GM12878 (cell line): ENCODE measurements around the gene KRTAP10-3. TPM values are rescaled to one million over a fixed set of nuclear protein-coding genes. Genes with fewer than 3 reads are reported as not detected.
A peak's percentile ranks its signal among the peaks of the same experiment; 100 is the strongest.

Experiments used
- ATAC-seq: fragments of 200-7000 bp; cut with Tn5 transposase; 3 replicates; pipeline ENCODE4 v1.9.1; 2020; ENCODE audit warnings: mild to moderate bottlenecking, moderate library complexity
- BruUV-seq: library from RNA; stranded (reverse); fragments of 400-500 nt; replicated peaks from 2 replicates; lab custom pipeline; 2021; lab: Mats Ljungman, UMichigan
- CTCF ChIA-PET: fragments of 300-600 bp; sonication (Branson Sonifier 250); formaldehyde crosslinking; extraction: SDS; loops from one replicate; lab custom pipeline; 2021; ENCODE audit warnings: inconsistent platforms; lab: Yijun Ruan, JAX
- POLR2A ChIA-PET: fragments of 350-600 bp; formaldehyde crosslinking; extraction: SDS; loops from one replicate; lab custom pipeline; 2021; ENCODE audit warnings: inconsistent platforms; lab: Charles Lee
- RAD21 ChIA-PET: fragments of 300-600 bp; sonication (Branson Sonifier 250); formaldehyde crosslinking; loops from one replicate; lab custom pipeline; 2023; ENCODE audit warnings: antibody characterized with exemption; ENCODE audit not compliant: unreplicated experiment; lab: Charles Lee
- SMC1A ChIA-PET: fragments of 300-600 bp; sonication (Branson Sonifier 250); formaldehyde crosslinking; loops from one replicate; lab custom pipeline; 2023; ENCODE audit not compliant: unreplicated experiment, uncharacterized antibody; lab: Charles Lee
- DNase-seq: peaks from one replicate; pipeline ENCODE4 v3.0.0-alpha.2; 2011; ENCODE audit warnings: low read depth, low spot score
- FAIRE-seq: peaks from 3 replicates; lab custom pipeline; 2011; peaks lifted over from hg19 to GRCh38; lab: Jason Lieb, UNC
- H2AFZ ChIP-seq: 2 replicates; pipeline ENCODE4 v1.6.0; 2011; ENCODE audit warnings: low read depth, low read length, control low read depth; ENCODE audit not compliant: control insufficient read depth
- H3K27ac ChIP-seq: 2 replicates; pipeline ENCODE4 v1.5.1; 2011; ENCODE audit warnings: control low read depth; ENCODE audit not compliant: control insufficient read depth, insufficient read depth
- H3K27me3 ChIP-seq, 2 experiments: replicated peaks in 1 of 2; 2 replicates each; pipeline versions ENCODE4 v1.6.0 to v1.6.1; 2011; ENCODE audit warnings: low read length in 1 of 2; ENCODE audit not compliant: control insufficient read depth in 2 of 2, insufficient read depth in 2 of 2
- H3K36me3 ChIP-seq, 2 experiments: 2 replicates each; pipeline ENCODE4 v1.5.1; 2011; ENCODE audit warnings: low read length in 1 of 2; ENCODE audit not compliant: control insufficient read depth in 2 of 2, insufficient read depth in 2 of 2
- H3K4me1 ChIP-seq: 2 replicates; pipeline ENCODE4 v1.6.1; 2011; ENCODE audit warnings: mild to moderate bottlenecking, low read length, moderate library complexity, mixed read lengths; ENCODE audit not compliant: control insufficient read depth, insufficient read depth
- H3K4me2 ChIP-seq: 2 replicates; pipeline ENCODE4 v1.6.0; 2011; ENCODE audit warnings: control low read depth; ENCODE audit not compliant: control insufficient read depth, insufficient read depth
- H3K4me3 ChIP-seq: fragments of 200-600 bp; sonication (generic); 2 replicates; pipeline ENCODE4 v1.5.1; 2016
- H3K79me2 ChIP-seq: 2 replicates; pipeline ENCODE4 v1.6.0; 2011; ENCODE audit warnings: low read length; ENCODE audit not compliant: control insufficient read depth, insufficient read depth
- H3K9ac ChIP-seq: 2 replicates; pipeline ENCODE4 v1.8.0; 2011; ENCODE audit warnings: low read length, control low read depth, mixed read lengths; ENCODE audit not compliant: control insufficient read depth, insufficient read depth
- H3K9me3 ChIP-seq: replicated peaks from 3 replicates; pipeline ENCODE4 v1.5.1; 2011; ENCODE audit warnings: mild to moderate bottlenecking, low read length; ENCODE audit not compliant: control insufficient read depth, insufficient read depth
- H4K20me1 ChIP-seq: 2 replicates; pipeline ENCODE4 v1.6.0; 2011; ENCODE audit not compliant: control insufficient read depth, insufficient read depth
- ATF3 ChIP-seq: IDR thresholded peaks from 2 replicates; pipeline ENCODE4 v1.6.1; 2011; ENCODE audit warnings: low read depth, mild to moderate bottlenecking, low read length, moderate library complexity, borderline replicate concordance; ENCODE audit errors: extremely low read depth
- BCL11A ChIP-seq: IDR thresholded peaks from 2 replicates; pipeline ENCODE4 v1.6.1; 2011; ENCODE audit warnings: low read depth, low read length
- BHLHE40 ChIP-seq, 2 experiments: fragments of 450-650 bp in 1 of 2; IDR thresholded peaks; 2 replicates each; pipeline ENCODE4 v1.6.1; 2011 to 2017; ENCODE audit warnings: low read depth in 2 of 2, borderline replicate concordance in 1 of 2, improper control_type of control experiment in 1 of 2, low read length in 1 of 2, mild to moderate bottlenecking in 1 of 2
- FOXK2 ChIP-seq: fragments of 450-650 bp; IDR thresholded peaks from 2 replicates; pipeline ENCODE4 v1.6.1; 2017; ENCODE audit warnings: mild to moderate bottlenecking, moderate library complexity
- IRF3 ChIP-seq: fragments of 450-650 bp; IDR thresholded peaks from 2 replicates; pipeline ENCODE4 v1.6.1; 2014; ENCODE audit warnings: mild to moderate bottlenecking
- NFYA ChIP-seq: IDR thresholded peaks from 2 replicates; pipeline ENCODE4 v1.6.1; 2011; ENCODE audit warnings: low read depth, mild to moderate bottlenecking, low read length, improper control_type of control experiment, borderline replicate concordance
- POLR2AphosphoS2 ChIP-seq: IDR thresholded peaks from 2 replicates; pipeline ENCODE4 v1.6.1; 2011; ENCODE audit warnings: low read depth, mild to moderate bottlenecking, low read length, improper control_type of control experiment, moderate library complexity
- RELA ChIP-seq: fragments of 450-650 bp; IDR thresholded peaks from 2 replicates; pipeline ENCODE4 v1.8.0; 2014; ENCODE audit warnings: borderline replicate concordance; ENCODE audit not compliant: partially characterized antibody
- SREBF2 ChIP-seq: IDR thresholded peaks from 2 replicates; pipeline ENCODE4 v1.6.1; 2012; ENCODE audit warnings: mild to moderate bottlenecking, low read length
- SUPT20H ChIP-seq: IDR thresholded peaks from 2 replicates; pipeline ENCODE4 v1.6.1; 2011; ENCODE audit warnings: low read depth, mild to moderate bottlenecking, low read length, moderate library complexity, borderline replicate concordance; ENCODE audit not compliant: control insufficient read depth
- USF1 ChIP-seq: IDR thresholded peaks from 2 replicates; pipeline ENCODE4 v1.6.1; 2011; ENCODE audit warnings: borderline replicate concordance, low read depth, mild to moderate bottlenecking, moderate library complexity, mixed read lengths, low read length; ENCODE audit not compliant: insufficient read depth; ENCODE audit errors: extremely low read length
- USF2 ChIP-seq: IDR thresholded peaks from 2 replicates; pipeline ENCODE4 v1.6.1; 2011; ENCODE audit warnings: low read depth, low read length, improper control_type of control experiment, borderline replicate concordance
- ZNF592 ChIP-seq: fragments of 450-650 bp; IDR thresholded peaks from 2 replicates; pipeline ENCODE4 v1.6.1; 2017; ENCODE audit warnings: mild to moderate bottlenecking, moderate library complexity
- WGBS: methylation state at CpG from one replicate; pipeline ENCODE4 v1.1.6; 2016; ENCODE audit warnings: low lambda C conversion rate; ENCODE audit not compliant: insufficient replicate concordance, insufficient coverage; ENCODE audit errors: missing lambda C conversion rate; 5-methylcytosine and 5-hydroxymethylcytosine counted together
- in situ Hi-C: fragments of 300-500 bp; cut with MboI; formaldehyde crosslinking; loops from 9 replicates; pipeline ENCODE4 v1.14.3; 2018; ENCODE audit warnings: mixed read lengths
- intact Hi-C: fragments of 100-400 bp; cut with micrococcal nuclease; formaldehyde crosslinking; loops from one replicate; pipeline ENCODE4 v1.14.2; 2022; ENCODE audit not compliant: unreplicated experiment
- polyA plus RNA-seq, 11 experiments: library from polyadenylated mRNA; depleted of rRNA in 4 of 11; unstranded in 6 of 11; stranded (reverse) in 5 of 11; fragments of >200 nt; fragmentation: Nextera tagmentation in 4 of 11; fragmentation: Illumina TruSeq in 1 of 11; extraction: Ambion mirVana in 4 of 11; extraction: Trizol in 1 of 11; gene quantifications; 1 replicate in 1 of 11; 2 replicates in 10 of 11; pipeline versions ENCODE4 v1.2.1 to v1.2.3, GENCODE V29; 2011 to 2016; ENCODE audit warnings: inconsistent platforms in 2 of 11, missing spikeins in 2 of 11, low read depth in 1 of 11
- total RNA-seq, 4 experiments: library from RNA; depleted of rRNA in 3 of 4; stranded (reverse); fragments of >200 nt in 3 of 4; fragmentation: Illumina TruSeq in 1 of 4; extraction: Trizol in 1 of 4; gene quantifications; 2 replicates each; pipeline versions ENCODE4 v1.2.1 to v1.2.3, GENCODE V29; 2013 to 2021

The KRTAP10-3 gene
- total and polyA plus RNA-seq, 10 of the 15 experiments (the other 5 are each of a cell fraction or from before 2014, with no cell fraction given) = not detected

DNA sequence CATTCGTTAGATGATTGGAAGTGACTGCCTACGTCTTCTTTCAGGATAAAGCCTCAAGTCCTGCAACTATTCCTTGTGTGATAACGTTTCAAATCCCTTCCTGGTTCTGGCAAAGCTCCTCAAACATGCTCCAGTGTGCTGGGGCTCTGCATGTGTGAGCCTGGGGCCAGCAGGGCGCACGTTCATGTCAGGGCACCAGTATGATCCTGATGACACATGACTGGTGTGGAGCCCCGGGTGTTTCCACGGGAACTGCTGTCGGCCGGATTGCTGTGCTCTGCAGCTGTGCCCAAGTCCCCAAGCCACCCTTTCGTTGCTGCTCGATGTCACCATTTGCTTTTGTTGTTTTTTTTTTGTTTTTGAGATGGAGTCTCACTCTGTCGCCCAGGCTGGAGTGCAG is 39.9 kb downstream of the KRTAP10-3 start (continued):
- no peak for TF ChIP-seq FOXK2
- no peak for TF ChIP-seq RELA
- TF ChIP-seq SREBF2 = no peak
- no peak for TF ChIP-seq NFYA

- Histone ChIP-seq H3K9me3 (no peaks in the 10 kb centered on the region; the same call in 2 of the 3 replicates), H3K27me3 (no peaks in the 10 kb centered on the region), H3K4me1 (no peaks in the 10 kb centered on the region), H2AFZ (no peak overlapping the region), H4K20me1 (no peaks in the 10 kb centered on the region), H3K4me3 (no peak overlapping the region), H3K9ac (no peak overlapping the region), H3K4me2 (no peak overlapping the region), H3K79me2 (no peaks in the 10 kb centered on the region), H3K36me3 (no peaks in the 10 kb centered on the region), H3K27ac (no peak overlapping the region)
- DNase-seq (peak; percentile 13), ATAC-seq (no peak; the same call in 2 of the 3 replicates), FAIRE-seq (no peak)
- in situ Hi-C loops = no loop called here
- BruUV-seq = no TSS peak
- intact Hi-C loops = no loop called here
- ChIA-PET SMC1A (no interaction called here), POLR2A (no interaction called here), RAD21 (no interaction called here), CTCF (no interaction called here)
- 63% methylated on average over 15 of the region's 15 CpGs for WGBS
- TF ChIP-seq ATF3 (peak; percentile 46; the same call in 1 of the 2 replicates), ZNF592 (no peak), USF2 (peak; percentile 40; the same call in 1 of the 2 replicates), POLR2AphosphoS2 (no peak), IRF3 (no peak), BCL11A (no peak), SUPT20H (no peak), USF1 (peak; percentile 84), NFYA (no peak), BHLHE40 (IDR thresholded peaks at IDR 0.05; ENCODE audit: borderline replicate concordance in 1 of 2, low read depth in 2 of 2, low read length in 1 of 2) (0 out of 4 replicates have a peak, but pooled peaks of 1 of the 2 experiments have one; percentile 14)
Observed at GRCh38 chr21:44517175-44517899, 41.3 kb downstream of the KRTAP10-3 start.
